ENCODE results near the gene WAC.
"Not testable (repeated sequence)": the region's sequence is repeated elsewhere in the genome, so short reads cannot be mapped to it uniquely, and the experiment has no call there.

The WAC gene

GRCh38 chr10:28638392-28638791, 105.5 kb downstream of the WAC start:
- no peak overlapping the region for H3K27ac ChIP-seq (ENCODE audit: low read depth, low read length)
- H3K4me3 ChIP-seq (ENCODE audit: low read depth in 1 of 5, low read length in 5 of 5), result no peak overlapping the region
- H3K9me3 ChIP-seq (ENCODE audit: control insufficient read depth in 5 of 5, low read length in 5 of 5), result peaks cover 0 to 6% (median 0%) of the 10 kb centered on the region in 5 donors
- no peaks in the 10 kb centered on the region for H3K27me3 ChIP-seq (ENCODE audit: control insufficient read depth in 5 of 5, insufficient read depth in 4 of 5, low read length in 5 of 5)
- no peaks in the 10 kb centered on the region for H3K4me1 ChIP-seq (ENCODE audit: control insufficient read depth in 5 of 5, insufficient read depth in 5 of 5, low read length in 5 of 5)
- H3K36me3 ChIP-seq (ENCODE audit: control insufficient read depth in 5 of 5, insufficient read depth in 5 of 5, low read length in 5 of 5), result no peaks in the 10 kb centered on the region
- no peak overlapping the region for H3K9ac ChIP-seq (ENCODE audit: low read length in 5 of 5)

DNA sequence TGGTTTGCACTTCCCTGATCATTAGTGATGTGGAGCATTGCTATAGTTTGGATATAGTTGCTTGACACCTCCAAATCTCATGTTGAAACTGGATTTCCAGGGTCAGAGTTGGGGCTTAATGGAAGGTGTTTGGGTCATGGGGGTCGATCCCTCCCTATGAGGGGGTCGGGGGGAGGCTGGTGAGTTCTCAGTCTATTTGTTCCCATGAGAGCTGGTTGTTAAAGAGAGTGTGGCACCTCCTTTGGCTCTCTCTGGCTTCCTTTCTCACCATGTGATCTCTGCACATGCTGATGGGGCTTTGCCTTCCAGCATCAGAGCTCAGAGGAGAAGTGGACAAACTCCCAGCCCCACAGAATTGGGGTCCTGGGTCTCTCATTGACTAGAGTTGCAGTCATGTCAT, 107.6 kb downstream of the WAC start:
- Histone ChIP-seq H3K27me3 (ENCODE audit: control insufficient read depth in 5 of 5, insufficient read depth in 4 of 5, low read length in 5 of 5) (peaks cover 0 to 2% (median 0%) of the 10 kb centered on the region in 5 donors), H3K36me3 (ENCODE audit: control insufficient read depth in 5 of 5, insufficient read depth in 5 of 5, low read length in 5 of 5) (no peaks in the 10 kb centered on the region), H3K27ac (ENCODE audit: low read depth, low read length) (no peak overlapping the region), H3K9me3 (ENCODE audit: control insufficient read depth in 5 of 5, low read length in 5 of 5) (peaks cover 0 to 6% (median 0%) of the 10 kb centered on the region in 5 donors), H3K4me1 (ENCODE audit: control insufficient read depth in 5 of 5, insufficient read depth in 5 of 5, low read length in 5 of 5) (no peaks in the 10 kb centered on the region), H3K4me3 (ENCODE audit: low read depth in 1 of 5, low read length in 5 of 5) (no peak overlapping the region), H3K9ac (ENCODE audit: low read length in 5 of 5) (no peak overlapping the region)

DNA sequence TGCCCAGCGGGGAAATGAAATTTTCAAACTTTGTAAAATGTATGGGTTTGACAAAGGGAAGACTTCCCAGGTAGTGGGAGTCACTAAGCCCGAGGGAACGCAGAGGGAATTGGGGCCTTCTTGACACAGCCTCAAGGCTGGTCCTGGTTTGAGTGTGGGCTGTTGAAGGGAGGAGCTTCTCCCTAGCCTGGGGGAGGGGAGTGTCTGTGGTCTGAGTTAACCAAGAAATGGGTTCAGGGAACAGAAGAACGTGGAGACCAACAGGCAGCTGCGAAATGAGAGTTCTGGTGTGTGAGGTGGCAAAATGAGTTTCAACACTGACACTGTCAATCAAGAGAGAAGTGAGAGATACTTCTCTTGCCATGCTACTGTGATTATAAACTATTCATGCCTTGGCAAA, 111.7 kb downstream of the WAC start:
- H3K27me3 ChIP-seq (ENCODE audit: control insufficient read depth in 5 of 5, insufficient read depth in 4 of 5, low read length in 5 of 5), result peaks cover 0 to 2% (median 0%) of the 10 kb centered on the region in 5 donors
- no peaks in the 10 kb centered on the region for H3K4me1 ChIP-seq (ENCODE audit: control insufficient read depth in 5 of 5, insufficient read depth in 5 of 5, low read length in 5 of 5)
- no peaks in the 10 kb centered on the region for H3K36me3 ChIP-seq (ENCODE audit: control insufficient read depth in 5 of 5, insufficient read depth in 5 of 5, low read length in 5 of 5)
- H3K9me3 ChIP-seq (ENCODE audit: control insufficient read depth in 5 of 5, low read length in 5 of 5), result no peaks in the 10 kb centered on the region
- no peak overlapping the region for H3K4me3 ChIP-seq (ENCODE audit: low read depth in 1 of 5, low read length in 5 of 5)
- no peak overlapping the region for H3K9ac ChIP-seq (ENCODE audit: low read length in 5 of 5)
- H3K27ac ChIP-seq (ENCODE audit: low read depth, low read length), result no peak overlapping the region

GRCh38 chr10:28652106-28652505, 119.2 kb downstream of the WAC start:
- no peak overlapping the region for H3K27ac ChIP-seq (ENCODE audit: low read depth, low read length)
- H3K4me3 ChIP-seq (ENCODE audit: low read depth in 1 of 5, low read length in 5 of 5), result no peak overlapping the region
- H3K36me3 ChIP-seq (ENCODE audit: control insufficient read depth in 5 of 5, insufficient read depth in 5 of 5, low read length in 5 of 5), result no peaks in the 10 kb centered on the region
- H3K27me3 ChIP-seq (ENCODE audit: control insufficient read depth in 5 of 5, insufficient read depth in 4 of 5, low read length in 5 of 5), result no peaks in the 10 kb centered on the region
- no peaks in the 10 kb centered on the region for H3K9me3 ChIP-seq (ENCODE audit: control insufficient read depth in 5 of 5, low read length in 5 of 5)
- no peak overlapping the region for H3K9ac ChIP-seq (ENCODE audit: low read length in 5 of 5)
- no peaks in the 10 kb centered on the region for H3K4me1 ChIP-seq (ENCODE audit: control insufficient read depth in 5 of 5, insufficient read depth in 5 of 5, low read length in 5 of 5)

DNA sequence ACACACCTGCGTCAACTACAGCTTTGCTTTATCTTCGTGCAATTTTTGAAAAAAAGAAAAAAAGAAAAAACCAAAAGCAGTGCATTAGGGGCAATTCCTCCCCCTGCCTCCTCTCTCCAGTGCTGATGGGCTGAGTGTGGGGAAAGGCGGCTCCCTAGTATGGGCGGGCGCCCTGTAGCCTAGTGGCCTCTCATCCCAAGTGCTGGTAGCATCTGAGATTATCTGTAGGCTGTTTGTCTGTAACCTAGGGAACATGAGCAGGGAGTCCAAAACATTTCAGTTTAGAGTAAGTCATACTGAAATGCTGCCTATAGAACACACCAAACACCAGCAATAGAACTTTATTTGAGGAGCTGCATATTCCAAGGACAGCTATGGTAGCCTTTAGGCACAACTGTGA, 119.8 kb downstream of the WAC start:
- Histone ChIP-seq H3K4me3 (ENCODE audit: low read depth in 1 of 5, low read length in 5 of 5) (no peak overlapping the region), H3K9me3 (ENCODE audit: control insufficient read depth in 5 of 5, low read length in 5 of 5) (no peaks in the 10 kb centered on the region), H3K36me3 (ENCODE audit: control insufficient read depth in 5 of 5, insufficient read depth in 5 of 5, low read length in 5 of 5) (no peaks in the 10 kb centered on the region), H3K27ac (ENCODE audit: low read depth, low read length) (no peak overlapping the region), H3K4me1 (ENCODE audit: control insufficient read depth in 5 of 5, insufficient read depth in 5 of 5, low read length in 5 of 5) (no peaks in the 10 kb centered on the region), H3K9ac (ENCODE audit: low read length in 5 of 5) (no peak overlapping the region), H3K27me3 (ENCODE audit: control insufficient read depth in 5 of 5, insufficient read depth in 4 of 5, low read length in 5 of 5) (no peaks in the 10 kb centered on the region)

DNA sequence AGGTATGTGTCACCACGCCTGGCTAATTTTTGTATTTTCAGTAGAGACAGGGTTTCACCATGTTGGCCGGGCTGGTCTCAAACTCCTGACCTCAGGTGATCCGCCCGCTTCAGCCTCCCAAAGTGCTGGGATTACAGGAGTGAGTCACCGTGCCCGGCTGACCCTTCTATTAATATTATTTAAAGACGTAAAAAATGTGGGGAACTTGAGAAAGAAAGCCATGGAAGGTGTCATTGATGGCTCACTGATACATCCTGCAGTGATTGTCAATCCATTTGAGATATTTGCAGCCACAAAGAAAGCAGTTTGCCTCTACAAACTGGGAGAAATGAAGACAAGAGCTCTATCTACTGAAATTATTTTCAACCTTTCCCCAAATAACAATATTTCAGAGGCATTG, 125.9 kb downstream of the WAC start:
- not testable (repeated sequence) for H3K9ac ChIP-seq (ENCODE audit: low read length in 5 of 5); H3K36me3 ChIP-seq (ENCODE audit: control insufficient read depth in 5 of 5, insufficient read depth in 5 of 5, low read length in 5 of 5); H3K4me1 ChIP-seq (ENCODE audit: control insufficient read depth in 5 of 5, insufficient read depth in 5 of 5, low read length in 5 of 5); H3K4me3 ChIP-seq (ENCODE audit: low read depth in 1 of 5, low read length in 5 of 5); H3K27me3 ChIP-seq (ENCODE audit: control insufficient read depth in 5 of 5, insufficient read depth in 4 of 5, low read length in 5 of 5); H3K27ac ChIP-seq (ENCODE audit: low read depth, low read length); H3K9me3 ChIP-seq (ENCODE audit: control insufficient read depth in 5 of 5, low read length in 5 of 5)

- no peaks in the 10 kb centered on the region for H3K9me3 ChIP-seq (ENCODE audit: control insufficient read depth in 5 of 5, low read length in 5 of 5)
- H3K4me1 ChIP-seq (ENCODE audit: control insufficient read depth in 5 of 5, insufficient read depth in 5 of 5, low read length in 5 of 5), result peaks cover 0 to 4% (median 3%) of the 10 kb centered on the region in 5 donors
- no peak overlapping the region for H3K9ac ChIP-seq (ENCODE audit: low read length in 5 of 5)
- H3K36me3 ChIP-seq (ENCODE audit: control insufficient read depth in 5 of 5, insufficient read depth in 5 of 5, low read length in 5 of 5), result no peaks in the 10 kb centered on the region
- peaks cover 0 to 3% (median 0%) of the 10 kb centered on the region in 5 donors for H3K27me3 ChIP-seq (ENCODE audit: control insufficient read depth in 5 of 5, insufficient read depth in 4 of 5, low read length in 5 of 5)
- no peak overlapping the region for H3K27ac ChIP-seq (ENCODE audit: low read depth, low read length)
- no peak overlapping the region for H3K4me3 ChIP-seq (ENCODE audit: low read depth in 1 of 5, low read length in 5 of 5)
Measured at GRCh38 chr10:28661035-28661434, 128.1 kb downstream of the WAC start.

DNA sequence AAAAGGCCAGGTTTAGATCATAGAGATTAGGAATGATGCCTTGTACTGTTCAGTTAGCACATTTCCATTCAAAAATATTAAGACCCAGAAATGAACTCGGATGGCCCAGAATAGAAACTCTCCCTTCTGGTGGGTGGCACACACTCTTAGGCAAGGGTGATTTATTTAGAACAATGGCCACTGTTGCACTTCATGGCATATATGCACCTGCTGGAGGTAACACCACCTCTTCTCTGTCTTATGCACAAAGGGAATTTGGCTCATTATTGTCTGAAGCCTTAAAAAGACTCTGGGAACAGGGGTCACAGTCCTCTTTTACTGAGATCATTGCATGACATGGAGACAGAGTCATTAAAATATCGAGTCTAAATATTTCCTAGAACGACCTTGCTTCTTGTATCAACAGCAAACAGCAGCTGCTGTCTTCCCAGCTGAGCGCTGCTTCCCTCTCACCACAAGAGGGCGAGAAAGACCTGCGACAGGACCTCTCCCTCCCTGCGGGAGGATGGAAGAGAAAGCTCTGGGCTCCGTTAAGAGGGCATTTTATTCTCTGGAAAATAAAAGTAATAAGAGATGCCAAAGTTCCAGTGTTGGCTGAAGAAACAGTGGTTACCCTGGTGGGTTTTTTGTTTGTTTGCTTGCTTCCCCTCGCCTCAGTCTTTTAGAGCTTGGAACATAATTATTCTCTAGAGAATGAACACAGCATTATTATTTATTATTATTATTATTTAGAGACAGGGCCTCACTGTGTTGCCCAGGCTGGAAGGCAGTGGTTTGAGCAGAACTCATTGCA, 130.9 kb downstream of the WAC start:
- Histone ChIP-seq H3K9ac (ENCODE audit: low read length in 5 of 5) (no peak overlapping the region), H3K4me3 (ENCODE audit: low read depth in 1 of 5, low read length in 5 of 5) (no peak overlapping the region), H3K36me3 (ENCODE audit: control insufficient read depth in 5 of 5, insufficient read depth in 5 of 5, low read length in 5 of 5) (no peaks in the 10 kb centered on the region), H3K9me3 (ENCODE audit: control insufficient read depth in 5 of 5, low read length in 5 of 5) (no peaks in the 10 kb centered on the region), H3K27me3 (ENCODE audit: control insufficient read depth in 5 of 5, insufficient read depth in 4 of 5, low read length in 5 of 5) (peaks cover 0 to 18% (median 8%) of the 10 kb centered on the region in 5 donors), H3K4me1 (ENCODE audit: control insufficient read depth in 5 of 5, insufficient read depth in 5 of 5, low read length in 5 of 5) (peaks cover 0 to 11% (median 10%) of the 10 kb centered on the region in 5 donors), H3K27ac (ENCODE audit: low read depth, low read length) (no peak overlapping the region)

DNA sequence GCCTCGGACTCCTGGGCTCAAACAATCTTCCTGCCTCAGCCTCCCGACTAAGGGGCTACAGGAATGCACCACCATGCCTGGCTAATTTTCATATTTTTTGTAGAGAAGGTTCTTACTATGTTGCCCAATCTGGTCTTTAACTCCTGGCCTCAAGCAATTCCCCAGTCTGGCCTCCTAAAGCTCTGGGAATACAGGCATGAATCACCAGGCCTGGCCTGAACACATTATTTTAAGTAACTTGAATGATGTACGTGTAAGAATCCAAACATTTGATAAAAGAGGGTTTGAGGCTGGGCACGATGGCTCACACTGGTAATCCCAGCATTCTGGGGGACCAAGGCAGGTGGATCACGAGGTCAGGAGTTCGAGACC, 131.4 kb downstream of the WAC start:
- H3K9me3 ChIP-seq (ENCODE audit: control insufficient read depth in 5 of 5, low read length in 5 of 5), result no peaks in the 10 kb centered on the region
- peaks cover 2 to 20% (median 8%) of the 10 kb centered on the region in 5 donors for H3K27me3 ChIP-seq (ENCODE audit: control insufficient read depth in 5 of 5, insufficient read depth in 4 of 5, low read length in 5 of 5)
- H3K27ac ChIP-seq (ENCODE audit: low read depth, low read length), result no peak overlapping the region
- peaks cover 0 to 16% (median 16%) of the 10 kb centered on the region in 5 donors for H3K4me1 ChIP-seq (ENCODE audit: control insufficient read depth in 5 of 5, insufficient read depth in 5 of 5, low read length in 5 of 5)
- H3K4me3 ChIP-seq (ENCODE audit: low read depth in 1 of 5, low read length in 5 of 5), result no peak overlapping the region
- no peaks in the 10 kb centered on the region for H3K36me3 ChIP-seq (ENCODE audit: control insufficient read depth in 5 of 5, insufficient read depth in 5 of 5, low read length in 5 of 5)
- no peak overlapping the region for H3K9ac ChIP-seq (ENCODE audit: low read length in 5 of 5)

- H3K4me3 ChIP-seq (ENCODE audit: low read depth in 1 of 5, low read length in 5 of 5), result no peak overlapping the region
- no peaks in the 10 kb centered on the region for H3K9me3 ChIP-seq (ENCODE audit: control insufficient read depth in 5 of 5, low read length in 5 of 5)
- H3K36me3 ChIP-seq (ENCODE audit: control insufficient read depth in 5 of 5, insufficient read depth in 5 of 5, low read length in 5 of 5), result no peaks in the 10 kb centered on the region
- peaks cover 9 to 25% (median 16%) of the 10 kb centered on the region in 5 donors for H3K27me3 ChIP-seq (ENCODE audit: control insufficient read depth in 5 of 5, insufficient read depth in 4 of 5, low read length in 5 of 5)
- H3K9ac ChIP-seq (ENCODE audit: low read length in 5 of 5), result no peak overlapping the region
- no peak overlapping the region for H3K27ac ChIP-seq (ENCODE audit: low read depth, low read length)
- H3K4me1 ChIP-seq (ENCODE audit: control insufficient read depth in 5 of 5, insufficient read depth in 5 of 5, low read length in 5 of 5), result peaks cover 0 to 18% (median 16%) of the 10 kb centered on the region in 5 donors
Measured at GRCh38 chr10:28666751-28667467, 134.0 kb downstream of the WAC start.
